SU-DHL-6 (cell line): Measurements from ENCODE around the gene EFCAB14.

Source experiments
- EZH2phosphoT487 ChIP-seq: fragments of 200-600 bp; sonication (generic), shearing (Covaris generic); conservative IDR thresholded peaks from 2 replicates; pipeline ENCODE4 v1.6.1; 2018; ENCODE audit warnings: mild to moderate bottlenecking, antibody characterized with exemption, low read length, moderate library complexity, mixed read lengths
- TF ChIP-seq, protein P1 (sequence below): fragments of 200-600 bp; sonication (generic); IDR thresholded peaks from one replicate; pipeline ENCODE4 v1.5.1; 2017; ENCODE audit warnings: antibody characterized with exemption, mild to moderate bottlenecking, low read length, moderate library complexity; ENCODE audit not compliant: insufficient read depth, poor library complexity, severe bottlenecking

DNA sequence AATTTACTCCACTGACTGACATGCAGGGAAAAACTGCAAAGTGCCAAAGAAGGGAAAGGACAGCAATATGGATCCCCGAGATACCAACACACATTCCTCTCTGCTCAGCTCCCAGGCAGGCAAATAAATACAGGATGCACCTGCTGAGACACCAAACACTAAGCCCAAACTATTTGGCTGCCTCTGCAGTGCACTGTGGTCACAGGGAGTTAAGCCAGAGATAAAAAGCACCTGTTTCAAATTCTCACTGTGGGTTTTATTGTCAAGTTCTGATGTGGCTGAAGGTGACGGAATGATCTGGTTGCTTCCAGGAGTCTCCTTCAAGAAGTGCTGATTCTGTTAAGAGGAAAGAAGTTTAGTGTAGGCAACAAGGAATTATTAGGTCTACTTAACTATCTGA, 29.6 kb downstream of the EFCAB14 start:
- TF ChIP-seq, protein P1, sequence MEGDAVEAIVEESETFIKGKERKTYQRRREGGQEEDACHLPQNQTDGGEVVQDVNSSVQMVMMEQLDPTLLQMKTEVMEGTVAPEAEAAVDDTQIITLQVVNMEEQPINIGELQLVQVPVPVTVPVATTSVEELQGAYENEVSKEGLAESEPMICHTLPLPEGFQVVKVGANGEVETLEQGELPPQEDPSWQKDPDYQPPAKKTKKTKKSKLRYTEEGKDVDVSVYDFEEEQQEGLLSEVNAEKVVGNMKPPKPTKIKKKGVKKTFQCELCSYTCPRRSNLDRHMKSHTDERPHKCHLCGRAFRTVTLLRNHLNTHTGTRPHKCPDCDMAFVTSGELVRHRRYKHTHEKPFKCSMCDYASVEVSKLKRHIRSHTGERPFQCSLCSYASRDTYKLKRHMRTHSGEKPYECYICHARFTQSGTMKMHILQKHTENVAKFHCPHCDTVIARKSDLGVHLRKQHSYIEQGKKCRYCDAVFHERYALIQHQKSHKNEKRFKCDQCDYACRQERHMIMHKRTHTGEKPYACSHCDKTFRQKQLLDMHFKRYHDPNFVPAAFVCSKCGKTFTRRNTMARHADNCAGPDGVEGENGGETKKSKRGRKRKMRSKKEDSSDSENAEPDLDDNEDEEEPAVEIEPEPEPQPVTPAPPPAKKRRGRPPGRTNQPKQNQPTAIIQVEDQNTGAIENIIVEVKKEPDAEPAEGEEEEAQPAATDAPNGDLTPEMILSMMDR = no peak
- TF ChIP-seq EZH2phosphoT487 = no peak
